GM21737 (cell line): Measurements from ENCODE around the gene DNAJB1.

ENCODE experiments used
- ATAC-seq: cut with Tn5 transposase; IDR thresholded peaks from one replicate; pipeline ENCODE4 v1.9.1; 2021; ENCODE audit warnings: mild to moderate bottlenecking, moderate library complexity; ENCODE audit not compliant: unreplicated experiment

The DNAJB1 gene

GRCh38 chr19:14497228-14497921 lies 20.8 kb downstream of the DNAJB1 start:
- ATAC-seq: no peak

DNA sequence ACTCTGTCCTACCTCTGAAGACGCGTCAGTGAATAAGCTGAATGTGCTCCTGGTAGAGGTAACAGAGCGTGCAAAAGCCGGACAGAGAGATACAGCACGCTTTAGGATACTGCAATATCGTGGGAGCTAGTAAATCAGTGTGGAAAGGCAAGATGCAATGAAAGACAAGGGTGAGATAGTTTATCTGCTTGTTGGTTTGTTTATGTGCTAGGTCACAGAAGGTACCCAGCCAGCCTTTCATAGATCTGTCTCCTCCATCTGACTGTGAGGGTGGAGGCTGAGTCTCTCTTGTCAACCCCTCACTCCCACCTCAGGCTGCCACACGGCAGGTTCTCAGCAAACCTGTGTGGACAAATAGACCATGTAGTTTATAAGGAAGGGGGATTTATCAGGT lies 21.4 kb downstream of the DNAJB1 start:
- no peak for ATAC-seq

GRCh38 chr19:14496029-14496833 lies 22.0 kb downstream of the DNAJB1 start, which contains the start of gene GIPC1:
TSS of gene GIPC1 (minus strand) at chr19:14496127. CDS start at chr19:14482976, 13,151 bp downstream.
- peak; percentile 54 for ATAC-seq

- ATAC-seq: no peak
These were observed 22.5 kb downstream of the DNAJB1 start for GRCh38 chr19:14495672-14496028.

- ATAC-seq: no peak
These were observed 23.1 kb downstream of the DNAJB1 start for GRCh38 chr19:14494910-14495671.

DNA sequence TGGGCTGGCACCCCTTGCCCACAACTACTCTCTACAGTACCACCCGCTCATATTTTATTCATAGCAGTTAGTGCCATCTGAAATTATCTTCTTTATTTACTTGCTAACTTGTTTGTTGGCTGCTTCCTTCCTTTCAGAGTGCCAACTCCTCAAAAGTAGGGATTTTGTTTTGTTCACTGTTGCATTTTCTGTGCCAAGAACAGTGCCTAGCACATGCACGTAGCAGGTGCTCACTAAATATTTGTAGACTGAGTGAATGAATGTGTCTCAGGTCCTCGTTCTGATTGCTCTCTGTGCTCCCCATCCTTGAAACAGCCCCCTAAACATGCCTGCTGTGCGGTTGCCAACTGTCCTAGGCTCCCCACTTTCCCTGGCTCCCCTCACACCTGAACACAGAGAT lies 23.8 kb downstream of the DNAJB1 start:
- no peak for ATAC-seq

- ATAC-seq: no peak
These were observed 25.4 kb downstream of the DNAJB1 start for GRCh38 chr19:14492756-14493337.

GRCh38 chr19:14487370-14488125 lies 30.6 kb downstream of the DNAJB1 start:
- no peak for ATAC-seq

DNA sequence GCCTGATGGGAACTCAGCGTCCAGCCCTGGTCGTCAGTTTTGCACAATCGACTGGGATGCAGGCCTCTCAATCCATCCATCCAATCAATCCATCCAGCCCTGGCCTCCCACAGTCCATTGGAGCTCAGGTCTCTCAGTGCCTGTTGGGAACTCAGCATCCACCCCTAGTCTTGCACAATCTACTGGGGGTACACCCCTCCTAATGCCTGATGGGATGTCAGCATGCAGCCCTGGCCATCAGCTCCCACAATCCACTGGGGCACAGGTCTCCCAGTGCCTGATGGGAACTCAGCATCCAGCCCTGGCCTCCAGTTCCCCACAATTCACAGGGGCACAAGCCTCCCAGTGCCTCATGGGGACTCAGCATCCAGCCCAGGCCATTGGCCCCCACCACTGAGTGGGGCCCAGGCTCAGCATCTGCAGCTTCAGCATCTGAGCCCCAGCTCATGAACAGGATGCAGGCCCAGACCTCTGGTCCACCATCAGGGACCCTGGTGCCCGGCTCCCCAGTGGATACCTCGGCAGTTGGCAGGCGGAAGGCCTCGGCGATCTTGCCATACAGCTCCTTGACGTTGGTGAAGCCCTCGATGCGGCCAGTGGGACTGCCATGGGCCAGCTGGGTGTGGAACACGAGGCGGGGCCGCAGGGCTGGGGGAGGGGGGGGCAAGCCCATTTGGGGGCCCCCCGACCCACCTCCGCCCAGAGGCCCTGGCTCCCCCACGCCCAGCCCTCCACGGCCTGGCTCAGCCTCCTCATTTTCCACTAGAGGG lies 35.8 kb downstream of the DNAJB1 start:
- ATAC-seq: no peak

- no peak for ATAC-seq
These were observed 37.5 kb downstream of the DNAJB1 start for GRCh38 chr19:14480700-14481079.

- ATAC-seq: no peak
These were observed 38.1 kb downstream of the DNAJB1 start for GRCh38 chr19:14479975-14480699.

- no peak for ATAC-seq
These were observed 38.8 kb downstream of the DNAJB1 start for GRCh38 chr19:14479309-14479974.

- no peak for ATAC-seq
These were observed 40.1 kb downstream of the DNAJB1 start for GRCh38 chr19:14478113-14478545.

DNA sequence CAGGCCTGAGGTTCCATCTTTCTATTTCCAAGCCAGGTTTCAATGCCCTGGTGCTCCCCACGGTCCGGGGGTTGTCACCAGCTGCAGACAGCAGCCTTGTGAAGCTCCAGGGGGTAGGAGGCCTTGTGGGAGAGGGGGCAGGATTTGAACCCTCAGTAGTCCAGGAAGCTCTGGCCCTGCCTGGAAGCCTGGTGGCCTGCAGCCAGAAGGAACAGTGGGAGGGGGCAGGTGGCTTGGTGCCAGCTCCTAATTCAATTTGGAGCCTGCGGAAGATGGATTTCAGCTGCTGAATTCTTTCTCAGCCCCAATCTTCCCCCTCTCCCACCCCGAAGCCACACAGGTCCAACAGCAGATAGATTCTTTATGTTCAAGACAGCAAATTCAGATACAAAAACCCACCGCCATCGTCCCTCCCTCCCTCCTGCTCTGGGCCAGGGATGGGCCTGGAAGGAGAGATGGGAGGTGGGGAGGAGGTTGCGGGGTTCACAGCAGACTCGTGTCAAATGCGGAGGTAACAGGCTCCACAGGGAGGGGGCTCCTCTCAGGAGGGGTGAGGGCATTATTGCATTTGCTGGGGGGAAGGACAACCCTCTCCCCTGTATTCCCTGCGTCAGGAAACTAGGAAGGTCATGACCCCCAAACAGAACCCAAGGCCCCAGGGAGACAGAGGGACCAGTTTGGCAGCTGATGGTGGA lies 40.6 kb downstream of the DNAJB1 start:
- ATAC-seq: no peak

- ATAC-seq: no peak
These were observed 41.4 kb downstream of the DNAJB1 start for GRCh38 chr19:14476673-14477401.

DNA sequence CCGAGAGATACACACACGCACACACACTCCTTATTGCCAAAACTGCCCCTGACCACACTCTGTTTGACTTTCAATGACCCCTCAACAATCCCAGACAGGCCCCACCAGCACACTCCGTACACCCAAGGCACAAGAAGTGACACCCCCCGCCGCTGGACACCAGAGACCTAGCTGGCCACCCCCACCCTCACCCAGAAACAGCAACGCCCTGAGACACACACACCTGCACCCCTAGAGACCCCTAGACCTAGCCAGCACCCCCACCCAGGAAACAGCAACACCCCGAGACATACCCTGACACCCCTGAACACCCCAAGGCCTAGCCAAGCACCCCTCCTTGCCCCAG lies 41.9 kb downstream of the DNAJB1 start:
- ATAC-seq: no peak
